HepG2 (cell line): Measurements from ENCODE around the gene C11orf86. TPM values are rescaled to one million over a fixed set of nuclear protein-coding genes. Genes with fewer than 3 reads are reported as not detected.

Experiments
- AGO1 ChIP-seq: fragments of 200-400 bp; formaldehyde crosslinking; IDR thresholded peaks from 2 replicates; pipeline ENCODE4 v1.6.1; 2017; ENCODE audit warnings: mild to moderate bottlenecking, low read depth, low read length, moderate library complexity; ENCODE audit not compliant: poor library complexity, severe bottlenecking
- ATRX ChIP-seq: sonication (generic); formaldehyde crosslinking; IDR thresholded peaks from 2 replicates; pipeline ENCODE4 v1.4.0; 2020; ENCODE audit warnings: missing genetic modification reagents, borderline replicate concordance
- BATF2 ChIP-seq: sonication (generic); formaldehyde crosslinking; IDR thresholded peaks from 2 replicates; pipeline ENCODE4 v1.8.0; 2022; ENCODE audit warnings: mild to moderate bottlenecking, missing genetic modification reagents, moderate library complexity
- BRD4 ChIP-seq: sonication (generic); formaldehyde crosslinking; IDR thresholded peaks from 2 replicates; pipeline ENCODE4 v1.4.0; 2020; ENCODE audit warnings: missing genetic modification reagents
- DMAP1 ChIP-seq: IDR thresholded peaks from 2 replicates; pipeline ENCODE4 v1.6.1; 2016
- ELK4 ChIP-seq: sonication (generic); formaldehyde crosslinking; IDR thresholded peaks from 2 replicates; pipeline ENCODE4 v1.9.0; 2021; ENCODE audit warnings: missing genetic modification reagents, borderline replicate concordance
- FOXO4 ChIP-seq: sonication (generic); formaldehyde crosslinking; conservative IDR thresholded peaks from 2 replicates; pipeline ENCODE4 v1.8.1; 2023; ENCODE audit warnings: missing genetic modification reagents
- HMG20A ChIP-seq: IDR thresholded peaks from 2 replicates; pipeline ENCODE4 v1.6.1; 2016; ENCODE audit warnings: borderline replicate concordance
- KDM2A ChIP-seq: sonication (generic); formaldehyde crosslinking; IDR thresholded peaks from 2 replicates; pipeline ENCODE4 v1.4.0; 2020; ENCODE audit warnings: low read depth, missing genetic modification reagents, borderline replicate concordance
- RBFOX2 ChIP-seq: fragments of 200-400 bp; formaldehyde crosslinking; IDR thresholded peaks from 2 replicates; pipeline ENCODE4 v1.6.1; 2017; ENCODE audit warnings: low read depth, mild to moderate bottlenecking, low read length
- SKIL ChIP-seq: sonication (generic); formaldehyde crosslinking; IDR thresholded peaks from 2 replicates; pipeline ENCODE4 v1.8.0; 2022; ENCODE audit warnings: missing genetic modification reagents, mild to moderate bottlenecking, moderate library complexity, borderline replicate concordance
- SP1 ChIP-seq, 2 experiments: fragments of 450-650 bp in 1 of 2; sonication (generic) in 1 of 2; formaldehyde crosslinking in 1 of 2; IDR thresholded peaks; 2 replicates each; pipeline versions ENCODE4 v1.4.0 to v1.6.1; 2016 to 2020; ENCODE audit warnings: missing genetic modification reagents in 1 of 2
- XRCC5 ChIP-seq: fragments of 200-400 bp; formaldehyde crosslinking; optimal IDR thresholded peaks from 2 replicates; pipeline ENCODE3; 2017; ENCODE audit warnings: mild to moderate bottlenecking, low read length
- ZFP90 ChIP-seq: sonication (generic); formaldehyde crosslinking; IDR thresholded peaks from 2 replicates; pipeline ENCODE4 v1.8.0; 2022; ENCODE audit warnings: missing genetic modification reagents, mild to moderate bottlenecking, inconsistent platforms, borderline replicate concordance
- ZFP91 ChIP-seq: sonication (generic); formaldehyde crosslinking; IDR thresholded peaks from 2 replicates; pipeline ENCODE4 v1.9.0; 2022; ENCODE audit warnings: missing genetic modification reagents, mild to moderate bottlenecking, borderline replicate concordance
- ZNF136 ChIP-seq: sonication (generic); formaldehyde crosslinking; IDR thresholded peaks from 2 replicates; pipeline ENCODE4 v1.8.1; 2022; ENCODE audit warnings: low read depth, mild to moderate bottlenecking, moderate library complexity, missing genetic modification reagents
- ZNF235 ChIP-seq: sonication (generic); formaldehyde crosslinking; IDR thresholded peaks from 2 replicates; pipeline ENCODE4 v1.8.1; 2023; ENCODE audit warnings: mild to moderate bottlenecking, missing genetic modification reagents, borderline replicate concordance
- ZNF740 ChIP-seq: sonication (generic); formaldehyde crosslinking; IDR thresholded peaks from 2 replicates; pipeline ENCODE4 v1.4.0; 2020; ENCODE audit warnings: missing genetic modification reagents
- ZNF782 ChIP-seq: sonication (generic); formaldehyde crosslinking; IDR thresholded peaks from 2 replicates; pipeline ENCODE4 v1.4.0; 2020; ENCODE audit warnings: missing genetic modification reagents, mild to moderate bottlenecking, borderline replicate concordance
- ZZZ3 ChIP-seq: sonication (generic); formaldehyde crosslinking; IDR thresholded peaks from 2 replicates; pipeline ENCODE4 v1.4.0; 2020; ENCODE audit warnings: missing genetic modification reagents, mild to moderate bottlenecking, borderline replicate concordance
- polyA plus RNA-seq, 8 experiments: library from polyadenylated mRNA; depleted of rRNA in 3 of 8; stranded (reverse) in 7 of 8; unstranded in 1 of 8; fragments of >200 nt; fragmentation: Illumina TruSeq in 4 of 8; extraction: Trizol in 4 of 8; gene quantifications; 2 replicates each; pipeline versions ENCODE4 v1.2.1 to v1.2.3, GENCODE V29; 2011 to 2016; ENCODE audit warnings: low read depth in 4 of 8, missing spikeins in 1 of 8, mixed read lengths in 1 of 8; ENCODE audit not compliant: insufficient read depth in 1 of 8
- total RNA-seq, 5 experiments: library from RNA; depleted of rRNA; stranded (reverse); fragments of >200 nt; fragmentation: Illumina TruSeq; extraction: Trizol; gene quantifications; 2 replicates each; pipeline ENCODE4 v1.2.3, GENCODE V29; 2016; ENCODE audit warnings: low read depth in 1 of 5

The C11orf86 gene
- total and polyA plus RNA-seq, 2 of the 13 experiments (the other 11 are each of a cell fraction or from before 2014, with no cell fraction given), result 0.11 to 0.18 TPM

GRCh38 chr11:66958232-66958955 is 16.7 kb upstream of the C11orf86 start, which contains the start of gene PC (continued):
- TF ChIP-seq BATF2 (CRISPR knock-in tag) (peak; percentile 94), DMAP1 (CRISPR knock-in tag) (peak; percentile 88; the same call in 1 of the 2 replicates), ZNF782 (CRISPR knock-in tag) (peak; percentile 26; the same call in 1 of the 2 replicates), RBFOX2 (peak; percentile 86), AGO1 (no peak), ZZZ3 (CRISPR knock-in tag) (no peak), SKIL (CRISPR knock-in tag) (peak; percentile 42; the same call in 1 of the 2 replicates), ZNF235 (CRISPR knock-in tag) (0 out of 2 replicates have a peak, but pooled peaks have one; percentile 56), ZFP91 (peak; percentile 67), FOXO4 (no peak), BRD4 (CRISPR knock-in tag) (0 out of 2 replicates have a peak, but pooled peaks have one; percentile 50), ZNF740 (CRISPR knock-in tag) (peak; percentile 35; the same call in 1 of the 2 replicates), ZFP90 (CRISPR knock-in tag) (no peak), SP1 (IDR thresholded peaks at IDR 0.05) (peak; percentile 18; the same call in 1 of the 2 replicates), SP1 (CRISPR knock-in tag; IDR thresholded peaks at IDR 0.05) (peak; percentile 93), ATRX (CRISPR knock-in tag) (no peak), KDM2A (CRISPR knock-in tag) (0 out of 2 replicates have a peak, but pooled peaks have one; percentile 66), HMG20A (0 out of 2 replicates have a peak, but pooled peaks have one; percentile 7), ELK4 (CRISPR knock-in tag) (no peak), XRCC5 (peak; percentile 57), ZNF136 (0 out of 2 replicates have a peak, but pooled peaks have one; percentile 66)
